HG03521 (cell line): ENCODE measurements around the gene UNK.
"Not testable (repeated sequence)": the region's sequence is repeated elsewhere in the genome, so short reads cannot be mapped to it uniquely, and the experiment has no call there.

ENCODE experiments used
- ATAC-seq: cut with Tn5 transposase; IDR thresholded peaks from one replicate; pipeline ENCODE4 v1.9.1; 2021; ENCODE audit warnings: mild to moderate bottlenecking, moderate library complexity; ENCODE audit not compliant: unreplicated experiment

UNK gene

DNA sequence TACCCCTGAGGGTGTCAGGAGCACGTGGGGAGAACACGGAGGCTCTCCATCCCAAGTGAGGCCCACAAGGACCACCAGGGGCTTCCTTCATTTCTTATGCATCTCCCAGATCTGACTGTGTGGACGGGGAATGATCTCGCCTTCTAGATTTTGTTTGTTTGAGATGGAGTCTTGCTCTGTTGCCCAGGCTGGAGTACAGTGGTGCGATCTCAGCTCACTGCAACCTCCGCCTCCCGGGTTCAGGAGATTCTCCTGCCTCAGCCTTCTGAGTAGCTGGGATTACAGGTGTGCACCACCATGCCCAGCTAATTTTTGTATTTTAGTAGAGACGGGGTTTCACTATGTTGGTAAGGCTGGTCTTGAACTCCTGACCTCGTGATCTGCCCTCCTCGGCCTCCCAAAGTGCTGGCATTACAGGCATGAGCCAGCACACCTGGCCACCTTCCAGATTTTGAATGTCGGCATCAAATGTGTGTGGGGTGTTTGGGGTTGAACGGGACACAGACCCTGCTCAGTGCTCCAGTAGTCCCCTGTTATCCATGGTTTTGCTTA is 84.2 kb downstream of the UNK start:
- ATAC-seq: not testable (repeated sequence)

DNA sequence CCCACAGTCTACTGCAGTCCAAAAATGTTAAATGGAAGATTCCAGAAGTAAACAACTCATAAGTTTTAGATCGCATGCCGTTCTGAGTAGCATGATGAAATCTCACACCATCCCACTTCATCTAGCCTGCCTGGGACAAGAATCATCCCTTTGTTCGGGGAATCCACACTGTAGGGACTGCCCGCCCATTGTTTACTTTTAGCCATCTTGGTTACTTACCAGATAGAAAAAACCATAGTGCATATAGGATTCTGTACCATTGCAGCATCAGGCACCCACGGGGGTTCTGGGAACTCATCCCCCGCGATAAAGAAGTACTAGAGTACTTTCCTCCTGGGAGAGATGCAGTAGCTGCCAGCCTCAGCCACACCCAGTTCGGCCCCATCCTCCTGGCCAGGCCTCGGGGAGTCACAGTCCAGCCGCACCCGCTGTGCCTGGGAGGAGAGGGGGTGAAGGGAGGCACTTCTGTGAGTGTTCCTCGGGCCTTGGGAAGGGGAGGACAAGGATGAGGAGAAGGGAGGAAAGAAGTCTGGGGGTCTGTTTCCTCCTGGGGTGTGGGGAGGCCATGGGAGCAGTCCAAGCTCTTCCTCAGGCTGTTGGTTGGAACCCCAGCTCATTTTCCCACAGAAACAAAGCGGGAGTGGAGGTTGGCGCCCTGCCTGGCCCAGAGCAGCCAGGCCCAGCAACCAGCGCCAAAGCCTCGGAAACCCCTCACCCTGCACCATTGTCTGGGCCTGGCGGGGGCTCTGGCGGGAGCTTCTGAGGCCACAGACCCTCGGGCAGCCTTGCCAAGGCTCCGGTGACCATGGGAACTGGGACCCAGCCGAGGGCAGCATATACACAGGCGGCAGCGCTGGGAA is 84.9 kb downstream of the UNK start:
- no peak for ATAC-seq

DNA sequence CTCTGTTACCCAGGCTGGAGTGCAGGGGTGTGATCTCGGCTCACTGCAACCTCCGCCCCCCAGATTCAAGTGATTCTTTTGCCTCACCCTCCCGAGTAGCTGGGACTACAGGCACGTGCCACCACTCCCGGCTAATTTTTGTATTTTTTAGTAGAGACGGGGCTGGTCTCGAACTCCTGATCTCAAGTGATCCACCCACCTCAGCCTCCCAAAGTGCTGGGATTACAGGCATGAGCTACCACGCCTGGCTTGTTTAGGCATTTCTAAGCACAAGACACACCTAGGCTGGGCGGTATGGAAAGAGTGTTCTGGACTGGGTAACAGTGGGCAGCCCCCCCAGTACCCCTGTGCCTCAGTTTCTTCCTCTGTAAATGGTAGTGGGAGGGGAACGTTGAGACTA is 85.6 kb downstream of the UNK start:
- ATAC-seq: not testable (repeated sequence)

DNA sequence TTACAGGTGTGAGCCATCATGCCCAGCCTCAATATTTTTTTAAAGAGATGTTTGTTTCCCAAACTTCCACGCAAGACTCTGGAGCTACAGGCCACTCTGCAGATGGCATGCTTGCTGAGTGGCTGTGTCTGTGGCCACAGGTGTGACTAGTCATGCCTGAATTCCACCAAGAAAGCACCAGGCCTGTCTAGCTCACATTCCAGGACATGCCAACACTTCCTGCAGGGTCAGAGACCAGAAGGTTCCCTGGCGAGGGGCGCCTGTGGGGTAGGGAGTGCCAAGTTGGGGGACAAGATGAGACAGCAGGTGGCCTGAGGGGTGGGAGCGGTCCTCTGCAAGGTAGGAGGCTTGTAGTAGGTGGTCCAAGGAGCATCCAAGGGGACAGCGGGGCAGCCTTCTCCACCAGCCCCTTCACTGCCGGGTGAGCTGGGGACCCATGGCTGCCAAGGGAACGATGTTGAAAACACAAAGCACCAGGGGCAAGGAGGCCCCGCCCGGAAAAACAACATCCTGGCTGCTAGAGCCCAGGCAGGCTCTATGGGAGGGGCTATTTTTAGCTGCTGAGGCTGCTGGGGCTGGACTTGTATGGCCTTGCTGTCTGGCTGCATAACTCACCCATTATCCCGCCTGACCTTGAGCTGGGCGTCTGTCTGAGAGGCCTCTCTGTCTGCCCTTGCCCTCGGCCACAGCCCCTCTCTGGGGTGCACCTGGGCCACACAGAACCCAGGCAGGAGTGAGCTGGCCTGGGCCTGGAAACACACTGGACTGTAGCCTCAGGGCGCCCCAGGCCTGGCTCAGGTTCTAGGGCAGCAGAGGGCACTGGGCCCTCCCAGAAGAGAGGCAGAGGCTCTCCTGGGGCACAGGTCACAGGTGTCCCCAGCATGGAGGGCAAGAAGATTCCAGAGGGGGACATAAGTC is 88.1 kb downstream of the UNK start:
- no peak for ATAC-seq

DNA sequence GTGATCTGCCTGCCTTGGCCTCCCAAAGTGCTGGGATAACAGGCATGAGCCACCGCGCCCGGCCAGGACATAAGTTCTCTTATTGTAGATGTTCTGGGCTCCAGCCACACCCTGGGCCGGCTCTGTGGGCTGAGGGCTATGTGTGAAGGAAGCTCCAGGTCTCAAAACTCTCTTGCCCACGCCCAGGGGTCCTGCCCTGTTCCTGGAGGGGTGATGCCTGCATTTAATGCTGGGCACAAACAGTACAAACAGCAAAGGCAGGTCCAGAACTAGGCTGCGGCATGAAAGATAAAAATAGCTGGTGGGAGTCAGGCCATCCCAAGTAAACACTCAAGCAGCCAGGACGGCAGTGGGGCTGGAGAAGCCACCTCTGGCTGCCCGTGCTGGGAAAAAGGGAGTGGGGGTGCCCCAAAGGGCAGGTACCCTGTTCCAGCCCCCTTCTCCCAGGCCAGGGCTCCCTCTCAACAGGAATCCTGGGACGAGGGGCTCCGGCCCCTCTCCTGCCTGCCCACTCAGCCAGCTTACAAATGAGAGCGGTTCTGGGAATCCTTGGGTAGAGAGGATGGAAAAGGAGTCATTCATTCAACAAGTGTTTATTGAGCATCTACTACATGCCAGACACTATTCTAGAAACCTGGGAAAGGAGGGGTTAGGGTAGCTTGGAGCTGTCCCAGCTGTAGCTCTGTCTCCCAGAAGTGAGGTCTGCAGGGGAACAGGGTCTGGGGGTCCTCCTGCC is 89.1 kb downstream of the UNK start:
- ATAC-seq: no peak

DNA sequence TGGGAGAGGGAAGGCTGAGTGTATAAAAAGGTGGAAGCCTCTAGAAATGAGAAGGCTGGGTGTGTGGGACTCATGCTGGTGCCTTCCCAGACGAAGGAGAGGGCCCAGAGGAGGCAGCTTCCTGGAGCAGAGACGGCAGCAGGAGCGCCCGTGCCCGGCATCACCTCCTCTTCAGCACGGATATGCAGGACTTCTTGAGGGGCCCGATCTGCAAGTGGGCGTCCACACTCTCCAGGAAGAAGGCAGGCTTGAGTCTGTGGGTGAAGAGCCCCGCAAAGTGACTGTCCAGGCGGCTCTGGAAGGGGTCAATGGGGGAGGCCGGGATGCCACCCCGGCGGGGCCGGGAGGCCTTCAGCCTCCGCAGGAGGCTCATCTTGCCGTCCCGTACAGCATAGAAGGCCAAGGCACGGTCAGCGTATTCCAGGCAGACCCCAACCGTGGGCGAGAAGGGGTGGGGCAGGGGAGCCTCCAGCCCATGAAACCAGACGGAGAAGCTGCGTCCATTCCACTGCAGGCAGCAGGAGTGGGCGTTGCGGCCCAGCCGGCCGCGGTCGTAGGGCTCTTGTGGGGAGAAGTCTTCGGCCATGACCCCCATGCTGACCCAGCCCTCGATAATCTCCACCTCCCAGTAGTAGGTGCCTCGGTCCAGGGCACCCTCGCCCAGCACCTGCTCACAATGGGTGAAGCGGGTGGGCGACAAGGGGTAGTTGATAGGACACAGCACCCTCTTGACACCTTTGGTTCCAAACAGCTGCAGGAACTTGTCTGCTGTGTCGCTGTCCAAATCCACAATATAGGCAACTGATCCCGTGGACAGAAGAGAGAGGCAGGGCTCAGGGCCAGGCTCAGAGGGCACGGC is 89.9 kb downstream of the UNK start:
- no peak for ATAC-seq
